H1 (cell line): ENCODE measurements around the gene B4GALT5. TPM values are rescaled to one million over a fixed set of nuclear protein-coding genes. Genes with fewer than 3 reads are reported as not detected.

Source experiments
- CTCF ChIA-PET: fragments of 300-600 bp; sonication (Branson Sonifier 250); formaldehyde crosslinking; loops from one replicate; lab custom pipeline; 2021; ENCODE audit not compliant: partially characterized antibody; lab: Charles Lee
- POLR2A ChIA-PET: fragments of 300-600 bp; sonication (Branson Sonifier 250); formaldehyde crosslinking; loops from one replicate; lab custom pipeline; 2021; ENCODE audit warnings: inconsistent platforms; ENCODE audit not compliant: partially characterized antibody; lab: Charles Lee
- DNase-seq, 2 experiments: peaks; one replicate each; pipeline versions ENCODE4 v3.0.0 to v3.0.0-alpha.2; 2010 to 2022; ENCODE audit warnings: low spot score in 2 of 2, low read depth in 1 of 2, mixed read lengths in 1 of 2
- FAIRE-seq: peaks from 2 replicates; lab custom pipeline; 2011; peaks lifted over from hg19 to GRCh38; lab: Jason Lieb, UNC
- H2AFZ ChIP-seq: 2 replicates; pipeline ENCODE4 v1.8.1; 2012; ENCODE audit warnings: low read length, inconsistent platforms
- H2AK5ac ChIP-seq: 2 replicates; pipeline ENCODE4 v1.6.1; 2013; ENCODE audit warnings: low read depth, low read length
- H2BK120ac ChIP-seq: replicated peaks from 2 replicates; pipeline ENCODE3; 2013; ENCODE audit warnings: low read depth, low read length, inconsistent platforms
- H2BK12ac ChIP-seq: 2 replicates; pipeline ENCODE4 v1.6.1; 2013; ENCODE audit warnings: low read depth, low read length
- H2BK15ac ChIP-seq: 2 replicates; pipeline ENCODE4 v1.6.1; 2013; ENCODE audit warnings: low read length
- H2BK20ac ChIP-seq: 2 replicates; pipeline ENCODE4 v1.6.1; 2013; ENCODE audit warnings: low read length
- H2BK5ac ChIP-seq: 2 replicates; pipeline ENCODE4 v1.6.1; 2013; ENCODE audit warnings: low read depth, low read length
- H3K14ac ChIP-seq: 2 replicates; pipeline ENCODE4 v1.6.1; 2013; ENCODE audit warnings: inconsistent platforms; ENCODE audit not compliant: insufficient read length
- H3K18ac ChIP-seq: 2 replicates; pipeline ENCODE4 v1.6.1; 2013; ENCODE audit warnings: low read length; ENCODE audit errors: extremely low read depth
- H3K23ac ChIP-seq: 2 replicates; pipeline ENCODE4 v1.6.1; 2013; ENCODE audit warnings: inconsistent platforms; ENCODE audit not compliant: insufficient read length
- H3K23me2 ChIP-seq: 2 replicates; pipeline ENCODE4 v1.6.1; 2013; ENCODE audit warnings: low read depth, low read length
- H3K27ac ChIP-seq: 2 replicates; pipeline ENCODE4 v1.6.1; 2011; ENCODE audit warnings: low read depth, low read length, inconsistent platforms
- H3K27me3 ChIP-seq, 4 experiments: replicated peaks in 1 of 4; 1 replicate in 1 of 4; 2 replicates in 3 of 4; pipeline versions ENCODE4 v1.6.1 to v1.8.1; 2011 to 2013; ENCODE audit warnings: low read length in 3 of 4, mild to moderate bottlenecking in 3 of 4, inconsistent platforms in 2 of 4, mixed read lengths in 2 of 4, moderate library complexity in 1 of 4; ENCODE audit not compliant: control insufficient read depth in 3 of 4, insufficient read depth in 3 of 4; ENCODE audit errors: extremely low read depth in 1 of 4
- H3K36me3 ChIP-seq, 4 experiments: 2 replicates each; pipeline versions ENCODE4 v1.6.1 to v1.8.1; 2011 to 2013; ENCODE audit warnings: mild to moderate bottlenecking in 4 of 4, low read length in 3 of 4, moderate library complexity in 2 of 4, control low read depth in 1 of 4, inconsistent platforms in 1 of 4; ENCODE audit not compliant: insufficient read depth in 4 of 4, control insufficient read depth in 2 of 4
- H3K4ac ChIP-seq: replicated peaks from 2 replicates; pipeline ENCODE3; 2013; ENCODE audit warnings: low read length, low read depth, mixed read lengths, inconsistent platforms; ENCODE audit not compliant: insufficient read length
- H3K4me1 ChIP-seq, 4 experiments: replicated peaks in 1 of 4; 1 replicate in 1 of 4; 2 replicates in 3 of 4; pipeline versions ENCODE4 v1.6.1 to v1.8.1; 2011 to 2013; ENCODE audit warnings: low read length in 3 of 4, inconsistent platforms in 2 of 4, mixed read lengths in 1 of 4; ENCODE audit not compliant: insufficient read depth in 4 of 4, control insufficient read depth in 3 of 4
- H3K4me2 ChIP-seq, 2 experiments: 2 replicates each; pipeline versions ENCODE4 v1.6.1 to v1.8.1; 2011 to 2013; ENCODE audit warnings: low read depth in 2 of 2, low read length in 2 of 2, control low read depth in 1 of 2, inconsistent platforms in 1 of 2, mild to moderate bottlenecking in 1 of 2; ENCODE audit not compliant: insufficient read depth in 1 of 2
- H3K4me3 ChIP-seq, 4 experiments: fragments of 200-600, 300-600 bp in 1 of 4; sonication (generic), shearing (Covaris generic), sonication (Bioruptor Twin) in 1 of 4; 2 replicates each; pipeline versions ENCODE4 v1.5.1 to v1.8.1; 2011 to 2016; ENCODE audit warnings: low read length in 4 of 4, low read depth in 3 of 4, control low read depth in 2 of 4, inconsistent platforms in 2 of 4, mild to moderate bottlenecking in 2 of 4, mixed read lengths in 1 of 4, moderate library complexity in 1 of 4; ENCODE audit not compliant: insufficient read depth in 2 of 4; ENCODE audit errors: extremely low read depth in 1 of 4
- H3K56ac ChIP-seq: replicated peaks from 2 replicates; pipeline ENCODE3; 2013; ENCODE audit warnings: low read depth, mild to moderate bottlenecking, mixed read lengths, low read length, inconsistent platforms; ENCODE audit not compliant: insufficient read length
- H3K79me1 ChIP-seq: 2 replicates; pipeline ENCODE4 v1.6.1; 2013; ENCODE audit warnings: low read depth, low read length, control low read depth
- H3K79me2 ChIP-seq, 2 experiments: 2 replicates each; pipeline versions ENCODE4 v1.6.1 to v1.8.1; 2012 to 2013; ENCODE audit warnings: low read length in 2 of 2, mild to moderate bottlenecking in 2 of 2, inconsistent platforms in 1 of 2; ENCODE audit not compliant: insufficient read depth in 2 of 2, control insufficient read depth in 1 of 2
- H3K9ac ChIP-seq, 4 experiments: replicated peaks in 1 of 4; 1 replicate in 1 of 4; 2 replicates in 3 of 4; pipeline versions ENCODE4 v1.6.1 to v1.8.1; 2011 to 2013; ENCODE audit warnings: low read depth in 3 of 4, low read length in 3 of 4, control low read depth in 2 of 4, mild to moderate bottlenecking in 2 of 4, moderate library complexity in 2 of 4, inconsistent platforms in 1 of 4; ENCODE audit errors: extremely low read depth in 1 of 4
- H3K9me3 ChIP-seq, 2 experiments: 2 replicates each; pipeline versions ENCODE4 v1.6.1 to v1.8.1; 2012 to 2013; ENCODE audit warnings: mild to moderate bottlenecking in 2 of 2, moderate library complexity in 2 of 2, control low read depth in 1 of 2, inconsistent platforms in 1 of 2, low read depth in 1 of 2, low read length in 1 of 2, mixed read lengths in 1 of 2; ENCODE audit not compliant: insufficient read depth in 2 of 2
- H4K20me1 ChIP-seq, 2 experiments: replicated peaks in 1 of 2; 2 replicates each; pipeline versions ENCODE3 to v1.8.1; 2011 to 2013; ENCODE audit warnings: inconsistent platforms in 2 of 2, low read length in 2 of 2, mild to moderate bottlenecking in 1 of 2; ENCODE audit not compliant: insufficient read depth in 2 of 2, control insufficient read depth in 1 of 2
- H4K5ac ChIP-seq: 2 replicates; pipeline ENCODE4 v1.6.1; 2013; ENCODE audit warnings: low read length, low read depth, mixed read lengths, inconsistent platforms; ENCODE audit not compliant: insufficient read length
- H4K8ac ChIP-seq: 2 replicates; pipeline ENCODE4 v1.8.0; 2013; ENCODE audit warnings: mild to moderate bottlenecking, moderate library complexity, low read length, inconsistent platforms; ENCODE audit not compliant: insufficient read depth; ENCODE audit errors: extremely low read depth
- H4K91ac ChIP-seq: replicated peaks from 2 replicates; pipeline ENCODE3; 2013; ENCODE audit warnings: low read length, mixed read lengths, inconsistent platforms; ENCODE audit not compliant: insufficient read length
- BACH1 ChIP-seq: IDR thresholded peaks from 2 replicates; pipeline ENCODE4 v1.6.1; 2012; ENCODE audit warnings: low read length, improper control_type of control experiment
- NANOG ChIP-seq: IDR thresholded peaks from 2 replicates; pipeline ENCODE4 v1.6.1; 2011; ENCODE audit warnings: low read length, low read depth, mild to moderate bottlenecking, inconsistent platforms; ENCODE audit not compliant: insufficient read depth, poor library complexity, severe bottlenecking
- SP4 ChIP-seq: IDR thresholded peaks from 2 replicates; pipeline ENCODE4 v1.6.1; 2012; ENCODE audit warnings: low read length, inconsistent platforms
- ZNF274 ChIP-seq: IDR thresholded peaks from 2 replicates; pipeline ENCODE4 v1.7.0; 2012; ENCODE audit warnings: low read length, borderline replicate concordance; ENCODE audit errors: extremely low read depth
- WGBS, 2 experiments: shearing (Covaris generic) in 1 of 2; methylation state at CpG; one replicate each; pipeline versions ENCODE4 v1.1.6 to v1.1.7; 2013 to 2015; ENCODE audit warnings: low lambda C conversion rate in 2 of 2, mixed read lengths in 2 of 2, inconsistent platforms in 1 of 2, low coverage in 1 of 2, missing lambda C conversion rate in 1 of 2; ENCODE audit not compliant: insufficient replicate concordance in 2 of 2, insufficient coverage in 1 of 2, insufficient read length in 1 of 2; ENCODE audit errors: extremely low coverage in 1 of 2, missing lambda C conversion rate in 1 of 2; 5-methylcytosine and 5-hydroxymethylcytosine counted together
- polyA plus RNA-seq, 7 experiments: library from polyadenylated mRNA; depleted of rRNA in 3 of 7; stranded (reverse) in 5 of 7; unstranded in 2 of 7; fragments of >200 nt in 5 of 7; fragments of 200-250 nt in 2 of 7; gene quantifications; 1 replicate in 5 of 7; 2 replicates in 1 of 7; 4 replicates in 1 of 7; pipeline versions ENCODE4 v1.2.1 to v1.2.3, GENCODE V29; 2011 to 2013; ENCODE audit warnings: missing spikeins in 2 of 7, mixed read lengths in 2 of 7
- total RNA-seq: library from RNA; stranded (reverse); fragmentation: NEBNext Ultra II Directional; extraction: Animal tissue kit (Norgen Biotek cat#: 25700); gene quantifications from 2 replicates; pipeline ENCODE4 v1.2.1, GENCODE V29; 2021

B4GALT5 gene
- total and polyA plus RNA-seq, 2 of the 8 experiments (the other 6 are each of a cell fraction or from before 2014, with no cell fraction given): 46.5 to 75.4 TPM

GRCh38 chr20:49618289-49618688, 95.4 kb downstream of the B4GALT5 start:
- ChIA-PET POLR2A (no interaction called here), CTCF (interaction anchor here (1.1 to 1.3 kb wide), 2 partner anchors 10 to 12 kb away, joined by 3 to 7 read pairs; no protein-coding TSS in a partner anchor)
- Histone ChIP-seq H4K91ac (no peak overlapping the region), H3K27me3 (no peaks in the 10 kb centered on the region), H2AK5ac (no peak overlapping the region), H2BK120ac (no peak overlapping the region), H3K27ac (no peak overlapping the region), H3K79me2 (no peaks in the 10 kb centered on the region), H2AFZ (no peak overlapping the region), H2BK5ac (no peak overlapping the region), H3K36me3 (no peaks in the 10 kb centered on the region), H3K56ac (no peak overlapping the region), H3K23me2 (peaks cover 12% of the 10 kb centered on the region; the same call in 1 of the 2 replicates), H4K8ac (no peak overlapping the region), H3K4ac (no peak overlapping the region), H4K20me1 (peaks cover 2 to 6% of the 10 kb centered on the region in 2 experiments), H3K4me3 (no peak overlapping the region), H4K5ac (no peak overlapping the region), H3K14ac (no peak overlapping the region), H3K79me1 (no peaks in the 10 kb centered on the region), H2BK12ac (no peak overlapping the region), H2BK15ac (no peak overlapping the region), H2BK20ac (no peak overlapping the region), H3K23ac (no peak overlapping the region), H3K4me2 (no peak overlapping the region), H3K9ac (no peak overlapping the region), H3K9me3 (peaks cover 0 to 3% of the 10 kb centered on the region in 2 experiments; a peak in 1 of 4 replicates), H3K4me1 (0 out of 7 replicates have a peak, but pooled peaks cover 0 to 2% (median 0%) of the 10 kb centered on the region in 4 experiments), H3K18ac (no peak overlapping the region)
- WGBS, 2 experiments: 89% methylated on average over 1 of the region's 2 CpGs; no CpG with 5 or more reads in 1 of the 2 experiments
- TF ChIP-seq SP4 (no peak), NANOG (no peak), BACH1 (no peak), ZNF274 (no peak)
- DNase-seq (no peak), FAIRE-seq (no peak)
